ENCODE measurements around the gene FGD4.

- TF ChIP-seq, protein P1, sequence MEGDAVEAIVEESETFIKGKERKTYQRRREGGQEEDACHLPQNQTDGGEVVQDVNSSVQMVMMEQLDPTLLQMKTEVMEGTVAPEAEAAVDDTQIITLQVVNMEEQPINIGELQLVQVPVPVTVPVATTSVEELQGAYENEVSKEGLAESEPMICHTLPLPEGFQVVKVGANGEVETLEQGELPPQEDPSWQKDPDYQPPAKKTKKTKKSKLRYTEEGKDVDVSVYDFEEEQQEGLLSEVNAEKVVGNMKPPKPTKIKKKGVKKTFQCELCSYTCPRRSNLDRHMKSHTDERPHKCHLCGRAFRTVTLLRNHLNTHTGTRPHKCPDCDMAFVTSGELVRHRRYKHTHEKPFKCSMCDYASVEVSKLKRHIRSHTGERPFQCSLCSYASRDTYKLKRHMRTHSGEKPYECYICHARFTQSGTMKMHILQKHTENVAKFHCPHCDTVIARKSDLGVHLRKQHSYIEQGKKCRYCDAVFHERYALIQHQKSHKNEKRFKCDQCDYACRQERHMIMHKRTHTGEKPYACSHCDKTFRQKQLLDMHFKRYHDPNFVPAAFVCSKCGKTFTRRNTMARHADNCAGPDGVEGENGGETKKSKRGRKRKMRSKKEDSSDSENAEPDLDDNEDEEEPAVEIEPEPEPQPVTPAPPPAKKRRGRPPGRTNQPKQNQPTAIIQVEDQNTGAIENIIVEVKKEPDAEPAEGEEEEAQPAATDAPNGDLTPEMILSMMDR (IDR thresholded peaks at IDR 0.05), result no peak
- TF ChIP-seq EP300 (IDR thresholded peaks at IDR 0.05) (no peak), POLR2A (IDR thresholded peaks at IDR 0.05) (no peak)
Measured at GRCh38 chr12:32357601-32358249, 41.6 kb upstream of the FGD4 start.
